HG03520 (cell line): ENCODE results near the gene ARHGAP4.

ENCODE experiments used
- ATAC-seq: cut with Tn5 transposase; IDR thresholded peaks from one replicate; pipeline ENCODE4 v1.9.1; 2021; ENCODE audit warnings: mild to moderate bottlenecking, moderate library complexity; ENCODE audit not compliant: unreplicated experiment

ARHGAP4 gene

DNA sequence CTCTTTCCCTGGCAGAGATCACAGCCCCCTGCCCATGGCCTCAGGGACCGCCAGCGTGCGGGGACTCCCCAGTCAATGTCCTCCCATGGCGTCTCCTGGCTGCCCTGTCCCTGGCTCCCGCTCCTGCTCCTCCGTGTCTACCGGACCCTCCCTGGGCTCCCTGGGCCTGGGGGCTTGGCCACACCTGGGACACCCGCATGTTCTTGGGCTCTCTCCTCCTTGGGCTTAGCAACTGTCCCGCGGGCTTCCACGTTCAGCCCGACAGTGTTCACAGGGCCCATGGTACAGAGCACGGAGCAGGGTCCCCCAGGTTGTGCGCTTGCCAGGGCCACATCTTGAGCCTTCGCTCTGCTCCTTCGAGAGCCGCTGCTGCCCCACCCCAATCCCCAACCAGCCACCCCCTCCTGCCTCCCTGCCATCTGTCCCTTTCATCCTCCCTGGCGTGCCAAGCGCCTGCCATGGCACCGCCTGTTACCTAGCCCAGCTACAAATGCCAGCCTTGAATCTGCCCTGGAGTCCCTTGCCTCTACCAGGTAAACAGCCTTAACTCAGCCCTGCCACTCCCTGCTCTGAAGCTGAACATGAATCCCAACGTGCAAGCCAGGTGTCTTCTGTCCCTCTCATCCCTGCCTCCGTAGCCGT, 17.7 kb downstream of the ARHGAP4 start:
- no peak for ATAC-seq

DNA sequence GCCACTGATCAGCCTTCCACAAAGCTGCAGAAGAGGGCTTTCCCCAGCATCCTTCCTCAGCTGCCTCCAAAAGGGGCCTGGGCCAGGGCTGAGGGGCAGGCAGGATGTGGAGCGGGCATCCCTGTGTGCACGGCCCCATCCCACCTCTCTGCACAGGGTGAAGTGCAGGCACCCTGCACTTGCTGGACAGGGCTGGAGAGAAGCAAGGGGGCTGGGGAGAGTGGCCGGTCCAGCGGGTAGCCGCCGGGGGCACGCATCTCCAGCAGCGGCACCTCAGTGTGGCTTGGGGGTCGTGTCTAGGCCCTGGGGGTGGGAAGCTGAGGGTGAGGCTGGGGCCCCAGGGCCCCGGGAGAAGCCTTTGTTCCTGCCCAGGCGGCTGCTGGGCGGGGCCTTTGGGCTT, 18.6 kb downstream of the ARHGAP4 start:
- no peak for ATAC-seq

DNA sequence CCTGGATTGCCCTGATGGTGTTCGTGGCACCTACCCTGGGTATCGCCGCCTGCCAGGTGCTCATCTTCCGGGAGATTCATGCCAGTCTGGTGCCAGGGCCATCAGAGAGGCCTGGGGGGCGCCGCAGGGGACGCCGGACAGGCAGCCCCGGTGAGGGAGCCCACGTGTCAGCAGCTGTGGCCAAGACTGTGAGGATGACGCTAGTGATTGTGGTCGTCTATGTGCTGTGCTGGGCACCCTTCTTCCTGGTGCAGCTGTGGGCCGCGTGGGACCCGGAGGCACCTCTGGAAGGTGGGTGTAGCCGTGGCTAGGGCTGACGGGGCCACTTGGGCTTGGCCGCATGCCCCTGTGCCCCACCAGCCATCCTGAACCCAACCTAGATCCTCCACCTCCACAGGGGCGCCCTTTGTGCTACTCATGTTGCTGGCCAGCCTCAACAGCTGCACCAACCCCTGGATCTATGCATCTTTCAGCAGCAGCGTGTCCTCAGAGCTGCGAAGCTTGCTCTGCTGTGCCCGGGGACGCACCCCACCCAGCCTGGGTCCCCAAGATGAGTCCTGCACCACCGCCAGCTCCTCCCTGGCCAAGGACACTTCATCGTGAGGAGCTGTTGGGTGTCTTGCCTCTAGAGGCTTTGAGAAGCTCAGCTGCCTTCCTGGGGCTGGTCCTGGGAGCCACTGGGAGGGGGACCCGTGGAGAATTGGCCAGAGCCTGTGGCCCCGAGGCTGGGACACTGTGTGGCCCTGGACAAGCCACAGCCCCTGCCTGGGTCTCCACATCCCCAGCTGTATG, 19.7 kb downstream of the ARHGAP4 start:
- no peak for ATAC-seq

DNA sequence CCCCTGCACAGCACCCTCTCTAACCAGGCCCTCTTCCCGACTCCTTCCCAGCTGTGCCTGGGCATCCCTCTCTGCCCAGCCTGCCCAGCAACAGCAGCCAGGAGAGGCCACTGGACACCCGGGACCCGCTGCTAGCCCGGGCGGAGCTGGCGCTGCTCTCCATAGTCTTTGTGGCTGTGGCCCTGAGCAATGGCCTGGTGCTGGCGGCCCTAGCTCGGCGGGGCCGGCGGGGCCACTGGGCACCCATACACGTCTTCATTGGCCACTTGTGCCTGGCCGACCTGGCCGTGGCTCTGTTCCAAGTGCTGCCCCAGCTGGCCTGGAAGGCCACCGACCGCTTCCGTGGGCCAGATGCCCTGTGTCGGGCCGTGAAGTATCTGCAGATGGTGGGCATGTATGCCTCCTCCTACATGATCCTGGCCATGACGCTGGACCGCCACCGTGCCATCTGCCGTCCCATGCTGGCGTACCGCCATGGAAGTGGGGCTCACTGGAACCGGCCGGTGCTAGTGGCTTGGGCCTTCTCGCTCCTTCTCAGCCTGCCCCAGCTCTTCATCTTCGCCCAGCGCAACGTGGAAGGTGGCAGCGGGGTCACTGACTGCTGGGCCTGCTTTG, 20.5 kb downstream of the ARHGAP4 start:
- no peak for ATAC-seq

DNA sequence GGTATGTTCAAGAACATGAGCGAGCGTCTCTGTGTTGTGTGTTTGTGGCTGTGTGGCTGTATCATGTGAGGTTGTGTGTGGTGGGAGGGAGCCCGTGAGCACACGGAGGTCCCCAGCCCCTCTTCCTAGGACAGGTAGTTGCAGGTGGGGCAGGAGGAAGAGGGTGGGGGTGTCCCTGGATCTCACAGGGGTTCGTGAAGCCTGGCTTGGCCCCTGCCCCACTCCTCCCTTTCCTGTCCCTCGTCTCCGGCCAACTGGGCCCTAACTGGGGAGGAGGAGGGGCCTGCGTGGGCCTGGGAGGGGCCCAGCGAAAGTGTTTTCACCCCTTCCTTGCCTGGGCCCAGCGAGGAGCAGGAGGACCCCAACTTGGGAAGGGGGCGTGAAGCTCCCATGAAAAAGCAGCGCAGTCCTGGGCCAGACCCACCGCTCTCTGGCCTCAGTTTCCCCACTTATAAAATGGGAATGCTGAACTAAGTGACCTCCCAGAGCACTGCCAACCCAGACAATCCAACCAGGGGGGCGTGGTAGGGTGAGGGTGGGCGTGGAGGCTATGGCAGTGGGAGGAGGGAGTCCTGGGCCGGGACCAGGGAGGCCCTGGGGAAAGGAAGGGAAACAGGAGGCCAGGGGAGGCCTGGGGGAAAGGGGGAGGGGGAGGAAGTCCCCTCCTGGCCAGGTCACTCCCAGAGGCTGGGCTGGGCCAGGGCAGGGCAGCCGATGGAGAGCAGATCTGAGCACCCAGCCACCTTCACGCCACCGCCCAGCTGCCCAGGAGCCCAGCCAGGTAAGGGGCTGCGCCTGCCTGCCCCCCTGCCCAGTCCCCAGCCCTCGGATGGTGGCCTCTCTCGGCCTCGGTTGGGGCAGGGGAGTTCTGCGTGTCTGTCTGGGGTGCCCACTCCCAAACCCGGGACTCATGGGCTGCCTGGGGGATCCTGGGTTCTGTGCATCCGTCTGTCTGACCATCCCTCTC, 21.8 kb downstream of the ARHGAP4 start, which contains the start of gene AVPR2:
AVPR2 (plus strand) TSS at position 683 of the 967 bp plus-strand sequence. CDS start 473 bp downstream, outside the sequence.
- ATAC-seq: no peak

DNA sequence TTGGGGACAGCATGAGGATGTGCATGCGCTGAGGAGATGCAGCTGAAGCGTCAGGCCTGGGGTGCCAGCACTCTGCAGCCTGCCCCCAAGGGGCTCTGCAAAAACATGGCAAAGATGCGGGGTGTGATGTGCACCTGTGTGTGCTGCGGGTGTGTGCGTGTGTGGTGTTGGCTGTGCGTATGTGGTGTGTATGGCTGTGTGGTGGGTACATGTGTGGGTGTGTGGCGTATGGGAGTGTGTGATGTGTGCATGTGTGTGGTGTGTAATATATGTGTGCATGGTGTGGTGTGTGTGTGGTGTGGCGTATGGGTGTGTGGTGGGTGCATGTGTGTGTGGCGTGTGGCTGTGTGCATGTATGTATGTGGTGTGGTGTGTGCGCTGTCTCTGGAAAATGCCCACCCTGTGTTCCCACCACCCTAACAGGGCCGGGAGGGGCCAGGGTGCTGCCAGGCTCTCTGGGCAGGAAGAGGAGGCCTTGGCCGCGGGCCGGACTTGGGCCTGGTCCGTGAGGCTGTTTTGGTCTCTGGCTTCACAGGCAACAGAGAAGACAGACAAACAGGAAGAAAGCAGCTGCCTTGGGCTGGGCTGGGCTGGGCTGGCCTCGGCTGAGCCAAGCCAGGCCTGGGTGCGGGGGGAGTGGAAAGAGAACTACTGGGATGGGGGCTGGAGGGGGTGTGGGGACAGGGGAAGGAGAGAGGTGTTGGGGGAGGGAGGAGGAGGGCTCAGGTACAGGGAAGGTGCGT, 22.7 kb downstream of the ARHGAP4 start:
- no peak for ATAC-seq

DNA sequence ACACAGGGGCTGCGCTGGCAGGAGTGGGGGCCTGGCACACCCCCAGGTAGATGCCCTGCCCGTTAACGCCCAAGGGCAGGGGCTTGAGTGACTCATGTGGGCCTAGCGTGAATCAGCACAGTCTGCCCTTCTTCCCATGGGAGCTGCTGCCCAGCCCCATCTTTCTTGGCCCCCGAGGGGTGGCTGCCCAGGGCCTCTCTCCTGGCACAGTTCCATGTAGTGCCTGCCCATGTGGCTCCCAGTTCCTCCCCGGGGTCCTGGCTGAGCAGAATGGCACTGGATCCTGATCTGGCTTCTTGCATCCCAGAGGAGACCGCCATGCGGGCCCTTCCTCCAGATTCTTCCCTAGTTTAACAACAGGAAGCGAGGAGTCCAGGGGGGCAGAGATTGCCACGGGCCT, 23.7 kb downstream of the ARHGAP4 start:
- ATAC-seq: no peak

DNA sequence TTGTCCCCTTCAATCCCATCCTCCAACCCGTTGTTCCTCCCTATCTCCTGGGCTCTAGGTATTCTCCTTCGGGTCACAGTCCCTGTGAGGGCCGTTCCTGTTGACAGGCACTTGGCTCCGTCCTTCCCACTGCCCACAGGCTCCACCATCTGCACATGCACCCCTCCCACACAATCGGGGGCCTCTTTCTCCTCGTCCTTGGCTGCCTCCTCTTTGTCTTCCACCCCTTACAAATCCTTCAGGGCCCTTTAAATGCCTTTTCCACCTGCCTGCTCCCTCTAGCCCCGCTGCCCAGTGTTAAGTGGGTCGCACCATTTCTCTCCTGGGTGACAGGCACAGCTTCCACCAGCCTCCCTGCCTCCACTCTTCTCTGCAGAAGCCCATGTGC, 24.3 kb downstream of the ARHGAP4 start:
- ATAC-seq: no peak

DNA sequence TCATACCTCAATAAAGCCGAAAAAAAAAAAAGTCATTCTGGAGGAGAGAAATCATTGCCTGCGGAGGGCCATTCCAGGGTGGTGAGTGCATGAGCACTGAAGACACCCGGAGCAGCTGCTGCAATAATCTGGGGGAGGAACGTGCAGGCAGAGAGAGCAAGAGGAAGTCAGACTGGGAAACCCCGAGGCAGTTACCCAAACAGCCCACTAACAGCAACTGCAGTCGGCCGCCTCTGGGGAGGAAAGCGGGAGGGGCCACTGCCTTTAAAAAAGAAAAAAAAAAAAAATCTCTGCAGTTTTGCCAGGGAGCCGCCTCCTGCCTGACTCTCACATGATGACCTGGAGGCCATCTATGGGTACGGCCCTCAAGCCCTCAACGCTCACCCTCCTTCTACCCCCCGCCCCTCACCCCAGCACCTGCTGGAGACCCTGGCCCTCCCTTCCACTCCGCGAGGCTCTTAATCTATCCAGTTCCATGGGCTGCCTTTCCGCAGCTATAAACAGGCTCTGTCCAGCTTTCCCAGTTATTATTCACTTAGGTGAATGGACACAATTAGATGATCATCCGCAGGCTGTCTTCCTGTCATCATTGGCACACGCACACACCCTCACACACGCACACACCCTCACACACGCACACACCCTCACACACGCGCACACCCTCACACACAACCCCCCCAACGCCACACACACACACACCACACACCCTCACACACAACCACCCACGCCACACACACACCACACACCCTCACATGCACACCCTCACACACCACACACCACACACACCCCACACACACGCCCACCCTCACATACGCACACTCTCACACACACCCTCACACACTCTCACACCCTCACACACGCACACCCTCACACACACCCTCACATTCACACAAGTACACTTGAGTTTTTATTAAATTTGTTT, 25.0 kb downstream of the ARHGAP4 start:
- ATAC-seq: peak; percentile 70

DNA sequence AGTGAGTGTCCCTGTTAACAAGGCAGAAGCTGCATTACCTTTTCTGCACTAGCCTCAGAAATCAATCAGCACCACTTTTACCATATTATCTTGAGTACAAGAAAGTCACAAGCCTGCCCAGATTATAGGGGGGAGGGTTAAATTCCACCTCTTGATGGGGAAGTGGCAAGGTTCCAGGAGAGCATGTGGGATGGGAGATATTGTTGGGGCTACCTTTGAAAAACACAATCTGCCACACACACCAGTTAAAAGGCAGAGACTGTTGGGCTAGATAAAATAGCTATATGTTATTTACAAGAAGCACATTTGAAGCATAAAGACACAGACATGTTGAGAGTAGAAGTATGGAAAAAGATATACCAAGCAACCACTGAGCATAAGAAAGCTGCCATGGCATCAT, 28.2 kb downstream of the ARHGAP4 start:
- no peak for ATAC-seq

DNA sequence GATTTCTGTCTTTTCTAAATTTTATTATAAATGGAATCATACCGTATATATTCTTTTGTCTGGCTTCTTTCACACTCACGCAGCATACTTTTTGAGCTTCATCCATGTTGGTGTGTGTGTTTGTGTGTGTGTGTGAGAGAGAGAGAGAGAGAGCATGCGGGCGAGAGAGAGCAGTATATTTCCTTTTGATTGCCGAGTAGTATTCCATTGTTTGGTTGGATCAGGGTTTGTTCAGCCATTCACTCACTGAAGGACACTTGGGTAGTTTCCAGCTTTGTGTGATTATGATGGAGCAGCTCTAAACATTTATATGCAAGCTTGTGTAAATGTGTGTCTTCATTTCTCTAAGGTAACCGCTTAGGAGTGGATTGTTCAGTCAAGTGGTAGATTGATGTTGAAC, 36.9 kb downstream of the ARHGAP4 start:
- no peak for ATAC-seq

DNA sequence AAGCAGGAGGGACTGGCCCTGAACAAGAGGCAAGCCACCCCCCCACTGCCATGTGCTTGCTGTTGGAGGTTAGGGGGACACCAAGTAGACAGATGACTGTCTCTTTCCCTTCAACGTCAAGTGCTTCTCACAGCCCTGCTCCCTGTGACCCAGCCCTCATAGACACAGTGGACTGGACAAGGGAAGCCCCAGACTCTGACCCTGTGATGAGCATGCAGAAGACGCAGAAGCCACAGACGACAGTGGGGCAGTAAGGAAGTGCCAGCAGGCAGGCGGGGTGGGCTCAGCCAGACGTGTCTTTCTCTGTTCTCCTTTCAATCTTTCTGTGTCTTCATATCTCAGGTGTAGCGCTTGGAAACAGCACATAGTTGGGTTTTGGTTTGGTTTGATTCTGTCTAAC, 37.7 kb downstream of the ARHGAP4 start:
- ATAC-seq: no peak

DNA sequence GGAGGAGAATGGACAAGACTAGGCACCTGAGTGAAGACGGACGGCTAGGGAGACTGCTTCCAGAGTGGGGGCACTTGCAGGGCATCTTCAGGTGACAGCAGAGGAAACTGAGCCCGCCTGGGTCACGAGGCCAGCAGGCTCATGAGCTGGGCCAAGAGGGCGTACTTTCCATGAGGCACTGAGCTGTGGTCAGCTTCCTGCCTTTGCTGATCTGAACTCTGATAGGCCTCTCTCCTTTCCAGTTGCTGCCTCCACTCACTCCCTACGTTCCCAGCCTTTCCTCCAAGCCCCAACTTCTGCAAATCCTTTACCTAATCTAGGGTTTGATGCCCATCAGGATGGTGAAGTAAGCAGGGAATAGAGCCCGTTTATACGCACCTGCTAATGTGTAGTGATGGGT, 38.7 kb downstream of the ARHGAP4 start:
- ATAC-seq: no peak

DNA sequence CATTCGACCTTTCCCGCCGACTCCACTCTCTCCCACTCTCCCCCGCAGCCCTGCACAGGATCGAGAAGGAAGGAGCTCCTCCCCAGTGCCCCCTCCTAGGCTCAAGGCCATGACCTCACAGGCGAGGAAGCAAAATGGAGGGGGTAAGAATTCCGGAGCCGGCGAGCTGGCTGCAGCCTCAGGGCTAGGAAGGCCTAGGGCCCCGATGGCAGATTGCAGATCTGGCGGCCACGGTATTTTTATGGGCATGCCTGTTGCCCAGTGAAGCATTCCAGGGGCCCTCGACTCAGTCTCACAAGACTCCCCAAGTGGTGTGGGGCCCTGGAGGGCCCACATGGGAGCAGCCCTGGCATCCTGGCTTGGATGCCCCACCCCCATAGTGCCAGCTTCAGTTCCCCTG, 39.1 kb downstream of the ARHGAP4 start:
- no peak for ATAC-seq

DNA sequence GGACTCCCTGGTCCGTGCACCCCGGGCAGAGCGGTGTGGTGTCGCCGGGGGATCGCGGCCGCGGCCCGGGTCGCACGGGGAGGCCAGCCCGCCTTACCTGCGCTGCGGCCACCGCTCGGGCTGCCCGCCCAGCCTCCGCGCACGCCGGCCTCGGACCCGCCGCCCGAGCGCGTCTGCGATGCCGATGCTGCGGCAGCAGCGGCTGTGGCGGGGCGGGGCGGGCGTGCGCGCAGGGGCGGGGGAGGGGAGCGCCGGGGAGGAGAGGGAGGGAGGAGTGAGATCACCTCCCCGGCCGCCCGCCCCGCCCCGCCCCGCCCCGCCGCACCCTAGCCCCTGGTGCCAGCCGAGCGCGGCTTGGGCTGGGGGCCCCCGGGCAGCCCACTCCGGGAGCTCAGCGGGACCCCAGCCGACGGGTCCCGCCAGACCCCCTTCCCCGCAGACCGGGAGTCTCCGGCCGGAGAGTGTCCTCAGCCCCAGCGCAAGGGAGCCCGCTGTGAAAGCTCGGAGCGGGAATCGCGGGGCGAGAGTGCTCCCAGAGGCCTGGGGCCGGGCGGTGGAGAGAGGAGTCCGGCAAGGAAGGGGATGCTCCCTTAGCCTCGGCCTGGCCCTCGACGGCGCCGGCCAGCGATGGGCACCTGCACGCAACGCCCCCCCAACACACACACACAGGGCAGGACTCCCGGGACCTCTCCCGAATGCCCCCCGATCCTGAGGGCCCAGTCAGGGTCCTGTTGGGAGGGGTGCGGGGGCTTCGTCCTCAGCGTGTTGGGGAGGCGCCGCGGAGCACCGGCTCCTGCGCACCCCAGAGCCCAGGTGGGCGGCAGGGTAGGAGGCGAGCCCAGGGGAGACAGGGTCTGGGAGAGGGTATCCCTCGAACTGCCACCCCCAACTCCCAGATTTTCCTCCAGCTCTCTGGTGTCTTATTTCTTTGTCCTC, 39.8 kb downstream of the ARHGAP4 start, which contains the start of gene L1CAM:
L1CAM (minus strand) TSS at position 206 of the 936 bp plus-strand sequence. CDS start 10,337 bp downstream, outside the sequence.
- ATAC-seq: no peak

DNA sequence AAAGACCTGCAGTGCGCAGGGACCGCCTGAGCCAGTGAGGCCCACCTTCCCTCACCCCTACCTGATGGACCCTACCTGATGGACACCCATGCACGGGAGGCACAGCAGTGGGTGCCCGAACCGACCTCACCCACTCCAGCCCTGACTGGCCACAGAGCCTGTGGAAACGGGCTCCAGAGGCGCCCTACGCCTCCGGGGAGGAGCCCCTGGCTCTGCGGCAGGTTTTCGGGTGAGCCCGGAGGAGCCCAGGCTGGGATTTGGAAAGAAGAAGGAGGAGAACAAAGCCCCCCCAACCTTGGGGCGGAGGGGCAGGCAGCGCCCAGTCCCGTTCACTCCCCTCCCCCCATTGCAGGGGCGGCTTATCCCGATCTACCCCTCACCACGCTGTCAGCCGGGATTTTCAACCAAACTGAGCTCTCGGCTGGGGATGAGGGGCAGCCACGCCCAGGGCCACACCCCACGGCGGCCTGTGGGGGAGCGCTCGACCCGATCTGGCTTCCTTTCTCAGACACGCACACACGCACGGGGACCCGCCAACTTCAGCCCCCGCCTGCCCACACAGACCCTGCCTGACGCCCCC, 40.8 kb downstream of the ARHGAP4 start:
- ATAC-seq: no peak

DNA sequence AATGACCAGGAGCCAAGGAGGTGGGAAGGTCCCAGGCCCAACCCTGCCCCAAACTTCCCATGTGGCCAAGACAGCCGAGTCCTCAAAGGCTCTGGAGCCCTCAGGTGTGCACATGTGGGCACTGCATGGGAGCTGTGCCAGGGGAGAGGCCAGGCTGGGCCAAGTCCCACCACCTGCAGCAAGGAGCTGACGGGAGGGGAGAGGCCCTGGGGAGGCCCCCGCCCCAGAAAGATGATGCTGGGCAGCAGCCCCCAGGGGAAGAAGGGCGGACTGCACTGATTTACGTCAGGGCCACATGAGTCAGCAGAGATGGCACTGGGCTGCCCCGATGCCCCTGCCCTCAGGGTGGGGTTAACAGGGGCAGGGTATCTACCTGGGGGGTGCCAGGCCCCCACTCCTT, 41.5 kb downstream of the ARHGAP4 start:
- ATAC-seq: no peak

DNA sequence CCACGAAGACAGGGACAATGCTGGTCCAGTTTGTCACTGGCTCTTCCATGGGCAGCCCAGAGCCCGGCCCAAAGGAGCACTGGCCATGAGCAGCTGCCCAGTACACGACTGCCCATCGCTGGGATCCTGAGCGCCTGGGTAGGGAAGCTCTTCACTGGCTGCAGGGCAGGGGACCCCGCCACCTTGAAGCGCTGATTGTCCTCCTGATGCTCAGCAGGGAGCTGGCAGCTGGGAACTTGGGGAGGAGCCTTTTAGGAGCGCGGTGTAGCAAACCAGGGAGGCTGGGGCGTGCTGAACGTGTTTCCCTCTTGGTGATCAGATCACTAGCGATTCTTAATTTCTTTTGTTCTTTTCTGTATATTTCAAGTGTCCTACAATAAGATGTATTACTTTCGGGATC, 41.9 kb downstream of the ARHGAP4 start:
- ATAC-seq: no peak
